OCI-LY1 (cell line): ENCODE results near the gene FAM111B.

Source experiments
- H2AFZ ChIP-seq: fragments of 200-600 bp; sonication (generic), shearing (Covaris generic); 2 replicates; pipeline ENCODE4 v1.6.0; 2014; ENCODE audit warnings: antibody characterized with exemption, mild to moderate bottlenecking, low read length
- H3F3A ChIP-seq: fragments of 200-600 bp; sonication (generic), shearing (Covaris generic); 2 replicates; pipeline ENCODE4 v1.6.0; 2014; ENCODE audit warnings: mild to moderate bottlenecking, antibody characterized with exemption, low read length, moderate library complexity; ENCODE audit not compliant: insufficient read depth
- H3K27ac ChIP-seq: fragments of 200-600 bp; sonication (generic); 2 replicates; pipeline ENCODE4 v1.5.1; 2014; ENCODE audit warnings: low read length, mixed run types, mild to moderate bottlenecking, low read depth; ENCODE audit not compliant: poor library complexity, severe bottlenecking
- H3K27me3 ChIP-seq: fragments of 200-600 bp; sonication (generic); 2 replicates; pipeline ENCODE4 v1.6.0; 2014; ENCODE audit warnings: antibody characterized with exemption, mild to moderate bottlenecking, low read length, moderate library complexity; ENCODE audit not compliant: insufficient read depth
- H3K36me3 ChIP-seq: fragments of 200-600 bp; sonication (generic); 2 replicates; pipeline ENCODE4 v1.6.1; 2014; ENCODE audit warnings: mild to moderate bottlenecking, antibody characterized with exemption, low read length, moderate library complexity, mixed read lengths; ENCODE audit not compliant: insufficient read depth
- H3K4me1 ChIP-seq: fragments of 200-600 bp; sonication (generic); 2 replicates; pipeline ENCODE4 v1.5.1; 2014; ENCODE audit warnings: mild to moderate bottlenecking, low read length, moderate library complexity; ENCODE audit not compliant: insufficient read depth, severe bottlenecking
- H3K4me2 ChIP-seq: fragments of 200-600 bp; sonication (generic), shearing (Covaris generic); 2 replicates; pipeline ENCODE4 v1.6.1; 2014; ENCODE audit warnings: low read length
- H3K4me3 ChIP-seq: fragments of 200-600 bp; sonication (generic); 2 replicates; pipeline ENCODE4 v1.5.1; 2014; ENCODE audit warnings: low read length, low read depth, mild to moderate bottlenecking, mixed read lengths; ENCODE audit not compliant: poor library complexity, severe bottlenecking
- H3K79me2 ChIP-seq: fragments of 200-600 bp; shearing (Covaris generic); 2 replicates; pipeline ENCODE4 v1.6.1; 2016; ENCODE audit warnings: mixed run types, low read length, mixed read lengths; ENCODE audit not compliant: insufficient read depth
- H3K9ac ChIP-seq: fragments of 200-600 bp; sonication (generic), shearing (Covaris generic); 2 replicates; pipeline ENCODE4 v1.6.1; 2014; ENCODE audit warnings: mild to moderate bottlenecking, low read length, mixed read lengths
- H3K9me2 ChIP-seq: fragments of 200-600 bp; sonication (generic), shearing (Covaris generic); 2 replicates; pipeline ENCODE4 v1.6.1; 2014; ENCODE audit warnings: low read depth, mild to moderate bottlenecking, low read length, mixed read lengths
- H3K9me3 ChIP-seq: fragments of 200-600 bp; shearing (Covaris generic); 2 replicates; pipeline ENCODE4 v1.6.1; 2014; ENCODE audit warnings: low read length, mixed read lengths
- H4K20me1 ChIP-seq: fragments of 200-600 bp; sonication (generic), shearing (Covaris generic); 2 replicates; pipeline ENCODE4 v1.6.0; 2016; ENCODE audit warnings: mild to moderate bottlenecking, low read length; ENCODE audit not compliant: insufficient read depth
- EZH2 ChIP-seq: fragments of 200-600 bp; sonication (generic), shearing (Covaris generic); IDR thresholded peaks from 2 replicates; pipeline ENCODE4 v1.8.0; 2017; ENCODE audit warnings: borderline replicate concordance, mixed run types, mild to moderate bottlenecking, antibody characterized with exemption, low read length, moderate library complexity, mixed read lengths
- TF ChIP-seq, protein P1 (sequence below): fragments of 200-600 bp; sonication (generic), shearing (Covaris generic); IDR thresholded peaks from 2 replicates; pipeline ENCODE4 v1.5.1; 2017; ENCODE audit warnings: mild to moderate bottlenecking, antibody characterized with exemption, low read length, moderate library complexity, mixed read lengths

FAM111B gene

DNA sequence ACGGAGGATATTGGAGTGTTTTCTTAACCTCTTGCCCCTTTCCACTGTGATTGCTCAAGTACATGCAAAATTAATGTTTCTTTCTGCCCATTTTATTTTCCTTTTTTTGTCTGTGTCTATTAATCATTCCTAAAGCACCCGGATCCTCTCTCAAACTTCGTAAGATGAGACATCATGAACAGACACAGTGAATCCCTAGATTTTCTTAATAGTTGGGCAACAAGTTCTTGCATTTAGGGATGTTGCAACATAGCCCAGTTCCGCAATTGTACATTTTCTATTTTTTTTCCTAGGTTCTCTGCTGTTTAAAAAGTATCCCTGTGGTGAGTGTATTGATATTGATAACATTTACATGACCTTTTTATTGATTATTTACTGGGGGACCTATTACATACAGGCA lies 38.5 kb downstream of the FAM111B start:
- H3K27ac ChIP-seq: peak overlapping the region; percentile 85
- H3K27me3 ChIP-seq: no peaks in the 10 kb centered on the region
- peak overlapping the region; percentile 94 for H3K9ac ChIP-seq
- peaks cover 61% of the 10 kb centered on the region for H3K4me1 ChIP-seq
- peaks cover 21% of the 10 kb centered on the region for H3K79me2 ChIP-seq
- H3K9me3 ChIP-seq: no peaks in the 10 kb centered on the region
- H3K4me2 ChIP-seq: peak overlapping the region; percentile 70
- peak overlapping the region; percentile 67 for H3K4me3 ChIP-seq
- no peaks in the 10 kb centered on the region for H3F3A ChIP-seq
- H3K36me3 ChIP-seq: peaks cover 44% of the 10 kb centered on the region
- no peak for TF ChIP-seq EZH2
- TF ChIP-seq, protein P1, sequence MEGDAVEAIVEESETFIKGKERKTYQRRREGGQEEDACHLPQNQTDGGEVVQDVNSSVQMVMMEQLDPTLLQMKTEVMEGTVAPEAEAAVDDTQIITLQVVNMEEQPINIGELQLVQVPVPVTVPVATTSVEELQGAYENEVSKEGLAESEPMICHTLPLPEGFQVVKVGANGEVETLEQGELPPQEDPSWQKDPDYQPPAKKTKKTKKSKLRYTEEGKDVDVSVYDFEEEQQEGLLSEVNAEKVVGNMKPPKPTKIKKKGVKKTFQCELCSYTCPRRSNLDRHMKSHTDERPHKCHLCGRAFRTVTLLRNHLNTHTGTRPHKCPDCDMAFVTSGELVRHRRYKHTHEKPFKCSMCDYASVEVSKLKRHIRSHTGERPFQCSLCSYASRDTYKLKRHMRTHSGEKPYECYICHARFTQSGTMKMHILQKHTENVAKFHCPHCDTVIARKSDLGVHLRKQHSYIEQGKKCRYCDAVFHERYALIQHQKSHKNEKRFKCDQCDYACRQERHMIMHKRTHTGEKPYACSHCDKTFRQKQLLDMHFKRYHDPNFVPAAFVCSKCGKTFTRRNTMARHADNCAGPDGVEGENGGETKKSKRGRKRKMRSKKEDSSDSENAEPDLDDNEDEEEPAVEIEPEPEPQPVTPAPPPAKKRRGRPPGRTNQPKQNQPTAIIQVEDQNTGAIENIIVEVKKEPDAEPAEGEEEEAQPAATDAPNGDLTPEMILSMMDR: no peak
- no peaks in the 10 kb centered on the region for H4K20me1 ChIP-seq
- no peak overlapping the region for H2AFZ ChIP-seq
- H3K9me2 ChIP-seq: no peaks in the 10 kb centered on the region

DNA sequence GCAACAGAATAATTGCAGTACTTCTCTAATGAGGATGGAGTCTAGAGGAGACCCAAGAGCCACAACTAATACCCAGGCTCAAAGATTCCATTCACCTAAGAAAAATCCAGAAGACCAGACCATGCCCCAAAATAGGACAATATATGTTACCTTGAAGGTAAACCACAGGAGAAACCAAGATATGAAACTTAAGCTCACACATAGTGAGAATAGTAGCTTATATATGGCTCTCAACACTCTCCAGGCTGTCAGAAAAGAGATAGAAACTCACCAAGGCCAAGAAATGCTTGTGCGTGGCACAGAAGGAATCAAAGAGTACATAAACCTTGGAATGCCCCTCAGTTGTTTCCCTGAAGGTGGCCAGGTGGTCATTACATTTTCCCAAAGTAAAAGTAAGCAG lies 44.7 kb downstream of the FAM111B start:
- Histone ChIP-seq H3K4me2 (no peak overlapping the region), H2AFZ (no peak overlapping the region), H3K9ac (no peak overlapping the region), H3F3A (no peaks in the 10 kb centered on the region), H3K9me3 (no peaks in the 10 kb centered on the region), H3K27ac (no peak overlapping the region), H3K9me2 (no peaks in the 10 kb centered on the region), H3K27me3 (no peaks in the 10 kb centered on the region), H3K36me3 (peaks cover 71% of the 10 kb centered on the region), H3K79me2 (peaks cover 5% of the 10 kb centered on the region; the same call in 1 of the 2 replicates), H3K4me1 (peaks cover 17% of the 10 kb centered on the region), H3K4me3 (no peak overlapping the region), H4K20me1 (no peaks in the 10 kb centered on the region)
- TF ChIP-seq EZH2: no peak
- TF ChIP-seq, protein P1: no peak

DNA sequence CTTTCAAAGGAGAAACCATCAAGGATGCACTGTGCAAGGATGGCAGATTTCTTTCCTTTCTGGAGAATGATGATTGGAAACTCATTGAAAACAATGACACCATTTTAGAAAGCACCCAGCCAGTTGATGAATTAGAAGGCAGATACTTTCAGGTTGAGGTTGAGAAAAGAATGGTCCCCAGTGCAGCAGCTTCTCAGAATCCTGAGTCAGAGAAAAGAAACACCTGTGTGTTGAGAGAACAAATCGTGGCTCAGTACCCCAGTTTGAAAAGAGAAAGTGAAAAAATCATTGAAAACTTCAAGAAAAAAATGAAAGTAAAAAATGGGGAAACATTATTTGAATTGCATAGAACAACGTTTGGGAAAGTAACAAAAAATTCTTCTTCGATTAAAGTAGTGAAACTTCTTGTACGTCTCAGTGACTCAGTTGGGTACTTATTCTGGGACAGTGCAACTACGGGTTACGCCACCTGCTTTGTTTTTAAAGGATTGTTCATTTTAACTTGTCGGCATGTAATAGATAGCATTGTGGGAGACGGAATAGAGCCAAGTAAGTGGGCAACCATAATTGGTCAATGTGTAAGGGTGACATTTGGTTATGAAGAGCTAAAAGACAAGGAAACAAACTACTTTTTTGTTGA lies 45.4 kb downstream of the FAM111B start:
- Histone ChIP-seq H3K4me3 (no peak overlapping the region), H3K36me3 (peaks cover 64% of the 10 kb centered on the region), H3K27me3 (no peaks in the 10 kb centered on the region), H3K9me3 (no peaks in the 10 kb centered on the region), H3K9me2 (no peaks in the 10 kb centered on the region), H3K79me2 (peaks cover 4% of the 10 kb centered on the region; the same call in 1 of the 2 replicates), H3K4me2 (no peak overlapping the region), H4K20me1 (no peaks in the 10 kb centered on the region), H3K4me1 (peaks cover 10% of the 10 kb centered on the region), H3K9ac (no peak overlapping the region), H3F3A (no peaks in the 10 kb centered on the region), H3K27ac (no peak overlapping the region), H2AFZ (no peak overlapping the region)
- TF ChIP-seq, protein P1: no peak
- TF ChIP-seq EZH2: no peak
